Neutrophil (primary cell): ENCODE measurements around the gene FADS2.

Experiments
- H3K27ac ChIP-seq: fragments of 200-600 bp; sonication (generic); 2 replicates; pipeline ENCODE4 v1.5.1; 2016; ENCODE audit warnings: mild to moderate bottlenecking, moderate library complexity
- H3K27me3 ChIP-seq: fragments of 200-600 bp; sonication (generic); 2 replicates; pipeline ENCODE4 v1.6.0; 2016; ENCODE audit warnings: mild to moderate bottlenecking
- H3K36me3 ChIP-seq: fragments of 200-600 bp; sonication (generic); 2 replicates; pipeline ENCODE4 v1.5.1; 2017
- H3K4me1 ChIP-seq, 2 experiments: fragments of 200-600 bp in 1 of 2; sonication (generic) in 1 of 2; 1 replicate in 1 of 2; 2 replicates in 1 of 2; pipeline versions ENCODE4 v1.5.1 to v1.6.1; 2013 to 2016; ENCODE audit warnings: low read depth in 1 of 2, low read length in 1 of 2, mild to moderate bottlenecking in 1 of 2, moderate library complexity in 1 of 2; ENCODE audit not compliant: control insufficient read depth in 1 of 2, insufficient read depth in 1 of 2
- H3K4me3 ChIP-seq, 2 experiments: fragments of 200-600 bp in 1 of 2; sonication (generic) in 1 of 2; 1 replicate in 1 of 2; 2 replicates in 1 of 2; pipeline ENCODE4 v1.5.1; 2013 to 2016; ENCODE audit warnings: low read depth in 1 of 2, low read length in 1 of 2, mild to moderate bottlenecking in 1 of 2, moderate library complexity in 1 of 2
- H3K9me3 ChIP-seq: fragments of 200-600 bp; sonication (generic); 2 replicates; pipeline ENCODE4 v1.5.1; 2016
- CTCF ChIP-seq: fragments of 200-600 bp; sonication (generic); IDR thresholded peaks from 2 replicates; pipeline ENCODE4 v1.5.1; 2016; ENCODE audit warnings: antibody characterized with exemption

Gene FADS2

GRCh38 chr11:61834278-61835048 lies 6.4 kb downstream of the FADS2 start:
- Histone ChIP-seq H3K27me3 (peaks cover 35% of the 10 kb centered on the region), H3K27ac (peak overlapping the region; percentile 90), H3K4me1 (peaks cover 30 to 42% of the 10 kb centered on the region in 2 experiments), H3K9me3 (no peaks in the 10 kb centered on the region), H3K4me3 (peak overlapping the region; percentile 27 to 33), H3K36me3 (no peaks in the 10 kb centered on the region)
- TF ChIP-seq CTCF: no peak

- Histone ChIP-seq H3K27me3 (peaks cover 18% of the 10 kb centered on the region), H3K4me1 (peaks cover 30 to 42% of the 10 kb centered on the region in 2 experiments), H3K36me3 (peaks cover 7% of the 10 kb centered on the region), H3K9me3 (no peaks in the 10 kb centered on the region), H3K27ac (peak overlapping the region; percentile 90), H3K4me3 (peak overlapping the region; percentile 22 to 33)
- no peak for TF ChIP-seq CTCF
Observed at GRCh38 chr11:61836193-61836592, 8.1 kb downstream of the FADS2 start.

GRCh38 chr11:61837411-61838005 lies 9.4 kb downstream of the FADS2 start:
- Histone ChIP-seq H3K4me3 (no peak overlapping the region), H3K27me3 (peaks cover 5% of the 10 kb centered on the region), H3K36me3 (peaks cover 7% of the 10 kb centered on the region), H3K4me1 (peaks cover 30 to 35% of the 10 kb centered on the region in 2 experiments), H3K9me3 (no peaks in the 10 kb centered on the region), H3K27ac (no peak overlapping the region)
- no peak for TF ChIP-seq CTCF

GRCh38 chr11:61838501-61838900 lies 10.4 kb downstream of the FADS2 start:
- peaks cover 7% of the 10 kb centered on the region for H3K36me3 ChIP-seq
- H3K27me3 ChIP-seq: no peaks in the 10 kb centered on the region
- H3K27ac ChIP-seq: no peak overlapping the region
- TF ChIP-seq CTCF: no peak
- no peaks in the 10 kb centered on the region for H3K9me3 ChIP-seq
- H3K4me1 ChIP-seq: peaks cover 30 to 35% of the 10 kb centered on the region in 2 experiments
- H3K4me3 ChIP-seq: no peak overlapping the region

- H3K27me3 ChIP-seq: no peaks in the 10 kb centered on the region
- H3K27ac ChIP-seq: no peak overlapping the region
- peaks cover 30 to 31% of the 10 kb centered on the region in 2 experiments for H3K4me1 ChIP-seq
- no peak overlapping the region for H3K4me3 ChIP-seq
- TF ChIP-seq CTCF: no peak
- peaks cover 7% of the 10 kb centered on the region for H3K36me3 ChIP-seq
- no peaks in the 10 kb centered on the region for H3K9me3 ChIP-seq
Observed at GRCh38 chr11:61838921-61839320, 10.8 kb downstream of the FADS2 start.
